Esophagus muscularis mucosa (tissue), 4 donors: ENCODE results near the gene ZSCAN12.

Experiments used
- CTCF ChIP-seq, 3 experiments: fragments of 200-600 bp in 2 of 3; fragments of 450-650 bp in 1 of 3; sonication (generic) in 2 of 3; IDR thresholded peaks; one replicate each; pipeline ENCODE4 v1.5.1; 2017 to 2019; ENCODE audit warnings: antibody characterized with exemption in 3 of 3, mild to moderate bottlenecking in 2 of 3, moderate library complexity in 1 of 3
- EP300 ChIP-seq: sonication (generic); formaldehyde crosslinking; IDR thresholded peaks from one replicate; pipeline ENCODE4 v1.6.1; 2017; ENCODE audit warnings: antibody characterized with exemption
- POLR2A ChIP-seq: fragments of 450-650 bp; IDR thresholded peaks from one replicate; pipeline ENCODE4 v1.6.1; 2017; ENCODE audit warnings: antibody characterized with exemption, moderate library complexity, mild to moderate bottlenecking, low read depth
- POLR2AphosphoS5 ChIP-seq, 2 donors: sonication (generic); formaldehyde crosslinking; IDR thresholded peaks; one replicate each; pipeline ENCODE4 v1.6.1; 2017; ENCODE audit warnings: antibody characterized with exemption in 2 of 2

DNA sequence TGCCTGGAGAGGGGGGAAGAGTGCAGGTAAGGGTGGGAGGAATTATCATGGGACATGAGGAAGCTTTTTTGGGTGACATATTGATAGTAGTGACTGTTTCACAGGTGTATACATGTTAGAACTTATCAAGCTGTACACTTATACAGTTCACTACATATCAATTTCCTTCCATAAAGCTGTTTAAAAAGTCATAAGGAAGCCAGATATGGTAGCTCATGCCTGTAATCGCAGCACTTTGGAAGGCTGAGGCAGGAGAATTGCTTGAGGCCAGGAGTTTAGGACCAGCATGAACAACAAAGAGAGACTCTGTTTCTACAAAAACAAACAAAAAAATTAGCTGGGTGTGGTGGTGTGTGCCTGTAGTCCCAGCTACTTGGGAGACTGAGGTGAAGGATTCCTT is 21.7 kb downstream of the ZSCAN12 start:
- TF ChIP-seq CTCF (IDR thresholded peaks at IDR 0.05) (no peak), EP300 (no peak), POLR2AphosphoS5 (IDR thresholded peaks at IDR 0.05) (no peak), POLR2A (no peak)
